ENCODE results near the gene CMC1. TPM values are rescaled to one million over a fixed set of nuclear protein-coding genes. Genes with fewer than 3 reads are reported as not detected.

The CMC1 gene
- total RNA-seq, 6 donors from 2014 or later, result 4.6 to 20.7 (median 14.1) TPM

- WGBS, 2 donors, result 52 to 70% methylated on average over 2 of the region's 2 CpGs
- ATAC-seq (ENCODE audit: low FRiP score in 2 of 2) (no peak), DNase-seq (no peak)
- Histone ChIP-seq H3K4me1 (no peaks in the 10 kb centered on the region), H3K9me3 (no peaks in the 10 kb centered on the region), H3K36me3 (no peaks in the 10 kb centered on the region), H3K4me3 (no peak overlapping the region), H3K27me3 (no peaks in the 10 kb centered on the region), H3K27ac (no peak overlapping the region)
- TF ChIP-seq POLR2AphosphoS5 (IDR thresholded peaks at IDR 0.05) (no peak), EP300 (IDR thresholded peaks at IDR 0.05) (no peak), CTCF (IDR thresholded peaks at IDR 0.05) (no peak), POLR2A (IDR thresholded peaks at IDR 0.05) (no peak)
These were observed 34.9 kb upstream of the CMC1 start for GRCh38 chr3:28206479-28206878.

GRCh38 chr3:28207000-28207733, 34.3 kb upstream of the CMC1 start:
- H3K27ac ChIP-seq, result no peak overlapping the region
- no peak overlapping the region for H3K4me3 ChIP-seq
- WGBS, 2 donors, result 62% methylated on average over 7 of the region's 7 CpGs
- DNase-seq, result no peak
- H3K36me3 ChIP-seq, result no peaks in the 10 kb centered on the region
- H3K4me1 ChIP-seq, result no peaks in the 10 kb centered on the region
- no peak for TF ChIP-seq POLR2AphosphoS5 (IDR thresholded peaks at IDR 0.05)
- no peak for TF ChIP-seq CTCF (IDR thresholded peaks at IDR 0.05)
- TF ChIP-seq EP300 (IDR thresholded peaks at IDR 0.05), result no peak
- no peak for TF ChIP-seq POLR2A (IDR thresholded peaks at IDR 0.05)
- no peaks in the 10 kb centered on the region for H3K27me3 ChIP-seq
- ATAC-seq (ENCODE audit: low FRiP score in 2 of 2), result no peak
- H3K9me3 ChIP-seq, result no peaks in the 10 kb centered on the region

GRCh38 chr3:28210968-28211713, 30.3 kb upstream of the CMC1 start:
- TF ChIP-seq POLR2A (IDR thresholded peaks at IDR 0.05) (no peak), POLR2AphosphoS5 (IDR thresholded peaks at IDR 0.05) (no peak), CTCF (IDR thresholded peaks at IDR 0.05) (no peak), EP300 (IDR thresholded peaks at IDR 0.05) (no peak)
- WGBS, 2 donors, result 85 to 89% methylated on average over 1 of the region's 1 CpG
- H3K4me3 ChIP-seq, result no peak overlapping the region
- peaks cover 4 to 16% (median 10%) of the 10 kb centered on the region in 4 donors for H3K9me3 ChIP-seq
- no peaks in the 10 kb centered on the region for H3K36me3 ChIP-seq
- ATAC-seq (ENCODE audit: low FRiP score in 2 of 2) (no peak), DNase-seq (no peak)
- no peaks in the 10 kb centered on the region for H3K27me3 ChIP-seq
- H3K4me1 ChIP-seq, result no peaks in the 10 kb centered on the region
- no peak overlapping the region for H3K27ac ChIP-seq

GRCh38 chr3:28212681-28213080, 28.7 kb upstream of the CMC1 start:
- TF ChIP-seq POLR2A (IDR thresholded peaks at IDR 0.05) (no peak), CTCF (IDR thresholded peaks at IDR 0.05) (no peak), EP300 (IDR thresholded peaks at IDR 0.05) (no peak), POLR2AphosphoS5 (IDR thresholded peaks at IDR 0.05) (no peak)
- H3K36me3 ChIP-seq, result no peaks in the 10 kb centered on the region
- WGBS, 2 donors, result 95 to 96% methylated on average over 1 of the region's 1 CpG
- no peak overlapping the region for H3K27ac ChIP-seq
- H3K27me3 ChIP-seq, result no peaks in the 10 kb centered on the region
- H3K4me1 ChIP-seq, result no peaks in the 10 kb centered on the region
- no peak for ATAC-seq (ENCODE audit: low FRiP score in 2 of 2)
- peaks cover 4 to 16% (median 10%) of the 10 kb centered on the region in 4 donors for H3K9me3 ChIP-seq
- H3K4me3 ChIP-seq, result no peak overlapping the region
- DNase-seq, result no peak

All from upper lobe of left lung (tissue), 6 donors.